ENCODE measurements around the gene METTL13.

Gene METTL13

DNA sequence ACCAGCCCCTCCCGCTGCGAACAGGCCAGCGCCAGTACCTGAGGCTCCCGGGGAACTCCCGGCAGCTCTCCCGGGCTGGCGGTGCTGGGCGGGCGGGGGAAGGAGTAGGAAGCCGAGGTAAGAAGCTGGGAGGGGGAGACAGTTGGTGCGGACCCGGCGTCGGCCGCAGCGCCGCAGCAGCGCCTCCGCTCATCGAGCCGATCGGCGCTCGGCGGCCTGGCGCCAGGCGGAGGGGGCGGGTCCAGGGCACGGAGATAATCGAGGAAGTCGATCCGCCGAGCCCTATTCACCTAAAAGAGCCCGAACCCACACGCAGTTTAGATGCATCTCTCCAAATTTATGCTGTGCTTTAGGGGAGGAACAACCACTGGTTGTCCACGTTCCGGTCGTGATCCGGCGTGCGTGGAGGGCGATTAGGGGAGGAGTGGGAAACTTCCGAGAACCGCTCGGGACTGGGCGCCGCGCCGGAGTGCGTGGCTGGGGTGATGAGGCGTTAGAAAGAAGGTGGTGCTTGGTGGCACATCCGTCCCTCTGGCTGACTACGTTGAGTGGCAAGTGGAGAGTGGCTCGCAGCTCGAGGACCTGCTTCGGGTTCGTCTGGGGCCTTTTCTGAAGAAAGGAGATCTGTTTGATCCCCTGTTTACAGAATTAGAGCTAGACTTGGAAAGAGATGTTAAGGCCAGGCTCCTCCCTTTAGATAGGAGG, 39.4 kb upstream of the METTL13 start, which contains the start of gene VAMP4:
Gene VAMP4 (minus strand): TSS at position 194 of the 705 bp plus-strand sequence. CDS start 3,651 bp downstream, outside the sequence.
- Histone ChIP-seq H3K79me2 (ENCODE audit: control insufficient read depth, low read length) (peaks cover 24% of the 10 kb centered on the region), H3K9me3 (ENCODE audit: control insufficient read depth, insufficient read depth, low read length) (no peaks in the 10 kb centered on the region), H3K4me2 (ENCODE audit: low read length) (peak within 1 kb of the TSS; percentile 66), H3K4me1 (ENCODE audit: control insufficient read depth, low read length) (peaks cover 32% of the 10 kb centered on the region), H4K20me1 (ENCODE audit: control insufficient read depth, insufficient read depth, low read depth, low read length) (no peaks in the 10 kb centered on the region), H3K9me2 (replicated peaks; ENCODE audit: control insufficient read depth, low read length) (no peaks in the 10 kb centered on the region), H3K36me3 (ENCODE audit: control insufficient read depth, low read length) (peaks cover 10% of the 10 kb centered on the region; the same call in 1 of the 2 replicates), H3F3A (ENCODE audit: control insufficient read depth, insufficient read depth) (peaks cover 2% of the 10 kb centered on the region; the same call in 1 of the 2 replicates), H3K27me3 (ENCODE audit: control insufficient read depth, low read length) (no peaks in the 10 kb centered on the region), H3K27ac (ENCODE audit: low read depth, low read length) (peak within 1 kb of the TSS; percentile 80), H3K4me3 (ENCODE audit: low read length) (peak within 1 kb of the TSS; percentile 91)
- no peak for TF ChIP-seq EZH2phosphoT487 (IDR thresholded peaks at IDR 0.05; ENCODE audit: borderline replicate concordance, low read length)
- TF ChIP-seq, protein P1, sequence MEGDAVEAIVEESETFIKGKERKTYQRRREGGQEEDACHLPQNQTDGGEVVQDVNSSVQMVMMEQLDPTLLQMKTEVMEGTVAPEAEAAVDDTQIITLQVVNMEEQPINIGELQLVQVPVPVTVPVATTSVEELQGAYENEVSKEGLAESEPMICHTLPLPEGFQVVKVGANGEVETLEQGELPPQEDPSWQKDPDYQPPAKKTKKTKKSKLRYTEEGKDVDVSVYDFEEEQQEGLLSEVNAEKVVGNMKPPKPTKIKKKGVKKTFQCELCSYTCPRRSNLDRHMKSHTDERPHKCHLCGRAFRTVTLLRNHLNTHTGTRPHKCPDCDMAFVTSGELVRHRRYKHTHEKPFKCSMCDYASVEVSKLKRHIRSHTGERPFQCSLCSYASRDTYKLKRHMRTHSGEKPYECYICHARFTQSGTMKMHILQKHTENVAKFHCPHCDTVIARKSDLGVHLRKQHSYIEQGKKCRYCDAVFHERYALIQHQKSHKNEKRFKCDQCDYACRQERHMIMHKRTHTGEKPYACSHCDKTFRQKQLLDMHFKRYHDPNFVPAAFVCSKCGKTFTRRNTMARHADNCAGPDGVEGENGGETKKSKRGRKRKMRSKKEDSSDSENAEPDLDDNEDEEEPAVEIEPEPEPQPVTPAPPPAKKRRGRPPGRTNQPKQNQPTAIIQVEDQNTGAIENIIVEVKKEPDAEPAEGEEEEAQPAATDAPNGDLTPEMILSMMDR (IDR thresholded peaks at IDR 0.05; ENCODE audit: low read depth, low read length, poor library complexity, severe bottlenecking), result no peak

DNA sequence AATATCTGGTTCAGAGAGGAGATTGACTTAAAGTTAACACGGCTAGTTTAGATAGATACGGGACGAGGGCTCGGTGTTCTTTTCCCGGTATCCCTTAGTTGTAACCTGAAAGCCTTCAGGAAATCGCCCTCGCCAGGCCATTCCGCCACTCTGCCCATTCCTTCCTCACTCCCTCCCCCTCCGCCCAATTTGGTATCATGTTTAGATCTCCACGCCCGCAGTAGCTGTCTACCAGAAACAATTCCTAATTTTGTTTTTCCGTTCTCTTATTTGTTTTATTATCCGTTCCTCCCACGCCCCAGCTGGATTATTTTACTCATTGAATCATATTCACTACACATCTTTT, 38.9 kb upstream of the METTL13 start:
- Histone ChIP-seq H3K27ac (ENCODE audit: low read depth, low read length) (peak overlapping the region; percentile 80), H3K36me3 (ENCODE audit: control insufficient read depth, low read length) (peaks cover 7% of the 10 kb centered on the region; the same call in 1 of the 2 replicates)
- TF ChIP-seq, protein P1 (IDR thresholded peaks at IDR 0.05; ENCODE audit: low read depth, low read length, poor library complexity, severe bottlenecking), result no peak
- TF ChIP-seq EZH2phosphoT487 (IDR thresholded peaks at IDR 0.05; ENCODE audit: borderline replicate concordance, low read length), result no peak

DNA sequence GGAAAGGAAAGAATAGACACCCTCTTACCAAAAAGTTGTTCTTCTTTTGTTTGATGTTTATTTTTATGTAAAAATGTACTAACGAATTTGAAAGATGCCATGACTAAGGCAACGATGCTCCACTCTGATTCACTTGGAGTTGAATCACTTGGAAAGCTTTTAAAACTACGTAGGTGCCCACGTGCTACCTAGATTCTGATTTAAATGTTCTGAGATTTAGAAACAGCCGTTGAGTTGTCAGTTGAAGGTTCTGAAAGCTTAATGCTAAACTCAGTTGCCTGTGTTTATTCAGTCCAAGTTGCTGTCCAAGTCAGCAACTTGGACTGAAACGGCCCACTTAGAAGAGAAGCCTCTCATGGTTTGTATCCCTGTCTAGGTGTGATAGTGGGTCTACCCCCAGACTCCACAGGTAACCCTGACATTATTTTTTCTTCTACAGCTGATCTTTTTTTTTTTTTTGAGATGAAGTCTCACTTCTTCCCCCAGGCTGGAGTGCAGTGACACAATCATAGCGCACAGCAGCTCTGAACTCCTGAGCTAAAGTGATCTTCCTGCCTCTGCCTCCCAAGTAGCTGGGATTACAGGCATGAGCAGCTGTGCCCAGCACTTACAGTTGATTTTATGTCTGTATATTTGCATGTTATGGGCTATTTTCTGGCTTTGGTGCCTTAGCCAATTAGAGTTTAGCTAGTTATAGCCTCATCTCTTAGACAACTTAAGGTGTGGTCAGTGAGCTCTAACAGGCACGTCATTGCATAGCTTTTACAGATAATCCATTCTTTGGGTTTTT, 38.2 kb upstream of the METTL13 start:
- peak overlapping the region; percentile 66 for H3K4me2 ChIP-seq (ENCODE audit: low read length)
- H4K20me1 ChIP-seq (ENCODE audit: control insufficient read depth, insufficient read depth, low read depth, low read length), result no peaks in the 10 kb centered on the region
- H3K9me2 ChIP-seq (replicated peaks; ENCODE audit: control insufficient read depth, low read length), result no peaks in the 10 kb centered on the region
- peaks cover 24% of the 10 kb centered on the region for H3K79me2 ChIP-seq (ENCODE audit: control insufficient read depth, low read length)
- peaks cover 2% of the 10 kb centered on the region; the same call in 1 of the 2 replicates for H3K36me3 ChIP-seq (ENCODE audit: control insufficient read depth, low read length)
- peaks cover 2% of the 10 kb centered on the region; the same call in 1 of the 2 replicates for H3F3A ChIP-seq (ENCODE audit: control insufficient read depth, insufficient read depth)
- H3K27me3 ChIP-seq (ENCODE audit: control insufficient read depth, low read length), result no peaks in the 10 kb centered on the region
- no peaks in the 10 kb centered on the region for H3K9me3 ChIP-seq (ENCODE audit: control insufficient read depth, insufficient read depth, low read length)
- peak overlapping the region; percentile 91 for H3K4me3 ChIP-seq (ENCODE audit: low read length)
- no peak for TF ChIP-seq EZH2phosphoT487 (IDR thresholded peaks at IDR 0.05; ENCODE audit: borderline replicate concordance, low read length)
- TF ChIP-seq, protein P1 (IDR thresholded peaks at IDR 0.05; ENCODE audit: low read depth, low read length, poor library complexity, severe bottlenecking), result no peak
- H3K27ac ChIP-seq (ENCODE audit: low read depth, low read length), result no peak overlapping the region
- H3K4me1 ChIP-seq (ENCODE audit: control insufficient read depth, low read length), result peaks cover 32% of the 10 kb centered on the region

More for the DNA sequence above, 38.9 kb upstream of the METTL13 start:
- Histone ChIP-seq H3K4me1 (ENCODE audit: control insufficient read depth, low read length) (peaks cover 32% of the 10 kb centered on the region), H3F3A (ENCODE audit: control insufficient read depth, insufficient read depth) (peaks cover 2% of the 10 kb centered on the region; the same call in 1 of the 2 replicates), H3K4me3 (ENCODE audit: low read length) (peak overlapping the region; percentile 91), H4K20me1 (ENCODE audit: control insufficient read depth, insufficient read depth, low read depth, low read length) (no peaks in the 10 kb centered on the region), H3K9me3 (ENCODE audit: control insufficient read depth, insufficient read depth, low read length) (no peaks in the 10 kb centered on the region), H3K4me2 (ENCODE audit: low read length) (peak overlapping the region; percentile 66), H3K79me2 (ENCODE audit: control insufficient read depth, low read length) (peaks cover 24% of the 10 kb centered on the region), H3K9me2 (replicated peaks; ENCODE audit: control insufficient read depth, low read length) (no peaks in the 10 kb centered on the region), H3K27me3 (ENCODE audit: control insufficient read depth, low read length) (no peaks in the 10 kb centered on the region)
